Activated T-helper 17 cell treated with anti-CD3 and anti-CD28 coated beads, Interleukin-2, amount 50 U/mL, for 72 hours (primary cell): Measurements from ENCODE around the gene NXPH3. TPM values are rescaled to one million over a fixed set of nuclear protein-coding genes. Genes with fewer than 3 reads are reported as not detected.

ENCODE experiments used
- ATAC-seq: fragments of 150-1000 bp; cut with Tn5 transposase; replicated peaks from 2 replicates; pipeline ENCODE4 v1.10.0; 2021; ENCODE audit warnings: mild to moderate bottlenecking, moderate library complexity
- H3K27ac Mint-ChIP-seq: one replicate; pipeline ENCODE4 v1.8.0; 2022; ENCODE audit warnings: mixed read lengths
- H3K27me3 Mint-ChIP-seq: one replicate; pipeline ENCODE4 v1.8.0; 2022; ENCODE audit warnings: mixed read lengths
- H3K36me3 Mint-ChIP-seq: one replicate; pipeline ENCODE4 v1.8.0; 2022; ENCODE audit warnings: low read depth, mild to moderate bottlenecking, mixed read lengths
- H3K4me1 Mint-ChIP-seq: one replicate; pipeline ENCODE4 v1.8.0; 2022; ENCODE audit warnings: mixed read lengths
- H3K4me3 Mint-ChIP-seq: one replicate; pipeline ENCODE4 v1.8.0; 2022; ENCODE audit warnings: mild to moderate bottlenecking, mixed read lengths
- H3K9me3 Mint-ChIP-seq: one replicate; pipeline ENCODE4 v1.8.0; 2022; ENCODE audit warnings: mixed read lengths
- total RNA-seq, 2 donors: library from RNA; stranded (reverse); gene quantifications; one replicate each; pipeline ENCODE4 v1.2.3, GENCODE V29; 2022

NXPH3 gene
- total RNA-seq, 2 donors from 2014 or later, result not detected

GRCh38 chr17:49587366-49588073, 11.8 kb downstream of the NXPH3 start:
- Mint-ChIP-seq H3K4me3 (no peak overlapping the region), H3K4me1 (peaks cover 7% of the 10 kb centered on the region)
- no peak for ATAC-seq

GRCh38 chr17:49588312-49588711, 12.6 kb downstream of the NXPH3 start:
- Mint-ChIP-seq H3K4me1 (peaks cover 7% of the 10 kb centered on the region), H3K36me3 (peaks cover 12% of the 10 kb centered on the region), H3K27me3 (no peaks in the 10 kb centered on the region), H3K27ac (no peak overlapping the region), H3K4me3 (no peak overlapping the region), H3K9me3 (no peaks in the 10 kb centered on the region)
- ATAC-seq, result no peak

More at GRCh38 chr17:49587366-49588073, 11.8 kb downstream of the NXPH3 start:
- Mint-ChIP-seq H3K27me3 (no peaks in the 10 kb centered on the region), H3K27ac (no peak overlapping the region), H3K9me3 (no peaks in the 10 kb centered on the region), H3K36me3 (peaks cover 7% of the 10 kb centered on the region)

DNA sequence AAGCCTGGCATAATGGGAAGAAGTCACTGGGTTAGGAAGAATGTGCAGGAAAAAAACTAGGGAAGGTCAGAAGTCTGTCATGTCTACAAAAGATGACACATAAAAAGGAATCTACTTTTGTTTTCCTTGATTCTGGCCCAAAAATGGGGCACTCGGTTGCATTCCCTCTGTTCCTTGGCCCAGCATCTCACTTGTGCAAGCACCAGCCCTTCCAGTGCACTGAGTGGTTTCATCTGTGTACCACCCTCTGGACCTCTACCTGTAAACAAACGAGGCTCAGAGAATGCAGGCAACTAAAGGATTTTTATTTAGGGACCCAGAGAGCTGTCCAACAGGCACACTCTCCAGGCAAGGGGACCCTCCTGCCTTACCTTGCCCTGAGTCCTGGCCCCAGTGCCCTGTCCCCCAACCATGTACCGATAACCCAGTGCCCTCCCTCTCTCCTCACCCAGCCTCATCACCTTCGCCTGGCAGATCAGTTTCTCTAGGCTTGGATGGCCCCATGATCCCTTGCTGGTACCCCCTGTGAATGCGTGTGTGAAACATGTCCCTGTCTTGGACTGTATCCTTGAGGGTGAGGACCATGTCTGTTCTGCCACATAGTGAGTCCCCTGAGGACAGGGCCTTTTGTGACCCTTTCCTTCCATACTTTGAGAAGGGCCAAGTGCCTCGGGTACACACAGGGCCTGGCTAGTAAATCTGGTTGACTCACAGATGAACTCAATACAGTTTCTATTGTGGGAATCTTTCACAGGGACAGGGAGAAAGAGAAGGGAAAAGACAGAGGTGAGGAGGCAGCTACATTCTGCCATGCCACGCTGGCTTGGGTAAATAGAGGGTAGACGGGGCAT, 13.3 kb downstream of the NXPH3 start:
- no peaks in the 10 kb centered on the region for H3K9me3 Mint-ChIP-seq
- H3K27ac Mint-ChIP-seq, result peak overlapping the region; percentile 65
- no peak for ATAC-seq
- peaks cover 12% of the 10 kb centered on the region for H3K36me3 Mint-ChIP-seq
- no peak overlapping the region for H3K4me3 Mint-ChIP-seq
- no peaks in the 10 kb centered on the region for H3K27me3 Mint-ChIP-seq
- peaks cover 7% of the 10 kb centered on the region for H3K4me1 Mint-ChIP-seq

DNA sequence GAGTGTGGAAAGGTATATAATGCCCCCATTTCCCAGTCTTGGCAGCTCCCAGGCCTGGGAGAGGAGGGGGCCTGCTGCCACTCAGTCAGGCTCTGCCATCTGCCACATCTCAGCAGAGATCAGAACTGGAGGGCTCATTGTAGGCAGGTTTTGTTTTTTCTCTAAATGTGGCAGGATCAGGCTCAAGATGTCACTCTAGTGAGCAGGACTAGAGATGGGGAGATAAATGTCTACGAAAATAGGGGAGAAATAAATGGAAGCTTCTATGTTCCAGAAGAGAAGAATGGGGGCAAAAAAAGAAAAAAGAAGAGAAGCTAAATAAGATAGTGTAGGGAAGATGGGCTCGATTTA, 13.9 kb downstream of the NXPH3 start:
- H3K27ac Mint-ChIP-seq, result peak overlapping the region; percentile 65
- H3K27me3 Mint-ChIP-seq, result no peaks in the 10 kb centered on the region
- H3K36me3 Mint-ChIP-seq, result peaks cover 12% of the 10 kb centered on the region
- no peak for ATAC-seq
- H3K4me1 Mint-ChIP-seq, result peaks cover 7% of the 10 kb centered on the region
- H3K4me3 Mint-ChIP-seq, result no peak overlapping the region
- no peaks in the 10 kb centered on the region for H3K9me3 Mint-ChIP-seq

DNA sequence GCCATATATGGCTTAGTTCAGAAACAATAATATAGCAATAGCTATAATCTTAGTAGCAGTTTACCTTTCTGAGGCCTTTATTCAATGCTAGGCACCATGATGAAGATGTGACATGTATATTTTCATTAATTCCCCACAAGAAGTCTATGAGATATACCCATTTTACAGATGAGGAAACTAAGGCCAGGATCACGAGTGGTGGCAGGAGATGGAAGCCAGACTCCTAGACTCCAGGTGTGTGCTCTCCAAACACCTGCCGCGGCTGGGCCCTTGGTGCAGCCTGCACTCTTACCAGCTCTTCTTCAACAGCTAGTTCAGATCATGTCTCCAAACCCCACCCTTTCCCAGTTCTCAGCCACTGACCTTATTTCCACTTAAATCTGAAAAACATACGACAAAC, 15.2 kb downstream of the NXPH3 start:
- no peak overlapping the region for H3K4me3 Mint-ChIP-seq
- peak overlapping the region; percentile 1 for H3K27ac Mint-ChIP-seq
- H3K9me3 Mint-ChIP-seq, result no peaks in the 10 kb centered on the region
- no peak for ATAC-seq
- H3K4me1 Mint-ChIP-seq, result peaks cover 7% of the 10 kb centered on the region
- peaks cover 21% of the 10 kb centered on the region for H3K36me3 Mint-ChIP-seq
- H3K27me3 Mint-ChIP-seq, result no peaks in the 10 kb centered on the region

- Mint-ChIP-seq H3K36me3 (peaks cover 34% of the 10 kb centered on the region), H3K4me1 (peaks cover 7% of the 10 kb centered on the region), H3K4me3 (no peak overlapping the region), H3K27ac (peak overlapping the region; percentile 1), H3K27me3 (no peaks in the 10 kb centered on the region), H3K9me3 (no peaks in the 10 kb centered on the region)
- no peak for ATAC-seq
These were observed 16.6 kb downstream of the NXPH3 start for GRCh38 chr17:49592263-49592662.

GRCh38 chr17:49595328-49595727, 19.7 kb downstream of the NXPH3 start:
- Mint-ChIP-seq H3K27ac (no peak overlapping the region), H3K27me3 (no peaks in the 10 kb centered on the region)
- no peak for ATAC-seq

DNA sequence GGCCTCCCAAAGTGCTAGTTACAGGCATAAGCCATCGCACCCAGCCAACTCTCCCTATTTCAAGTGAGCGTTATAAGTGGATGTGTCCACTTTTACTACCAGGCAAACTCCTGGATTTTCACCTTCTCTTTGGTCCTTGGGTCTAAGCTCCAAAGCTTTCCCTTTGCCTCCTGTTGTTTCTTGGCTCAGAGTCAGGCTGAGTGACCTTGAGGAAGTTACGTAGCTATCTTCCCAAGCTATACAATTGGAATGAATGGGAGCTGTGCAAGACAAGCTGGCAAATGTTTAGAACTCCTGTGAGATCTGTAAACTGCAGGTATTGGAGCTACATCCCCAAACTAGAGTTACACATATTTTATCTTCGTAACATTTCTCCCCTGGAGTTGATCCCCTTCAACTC, 20.3 kb downstream of the NXPH3 start:
- Mint-ChIP-seq H3K4me3 (no peak overlapping the region), H3K4me1 (no peaks in the 10 kb centered on the region), H3K36me3 (peaks cover 71% of the 10 kb centered on the region), H3K27me3 (no peaks in the 10 kb centered on the region), H3K9me3 (no peaks in the 10 kb centered on the region), H3K27ac (no peak overlapping the region)
- ATAC-seq, result no peak

More at GRCh38 chr17:49595328-49595727, 19.7 kb downstream of the NXPH3 start:
- Mint-ChIP-seq H3K4me3 (no peak overlapping the region), H3K9me3 (no peaks in the 10 kb centered on the region), H3K36me3 (peaks cover 65% of the 10 kb centered on the region), H3K4me1 (no peaks in the 10 kb centered on the region)

- H3K36me3 Mint-ChIP-seq, result peaks cover 74% of the 10 kb centered on the region
- H3K9me3 Mint-ChIP-seq, result no peaks in the 10 kb centered on the region
- H3K4me1 Mint-ChIP-seq, result no peaks in the 10 kb centered on the region
- no peak overlapping the region for H3K4me3 Mint-ChIP-seq
- H3K27ac Mint-ChIP-seq, result no peak overlapping the region
- no peaks in the 10 kb centered on the region for H3K27me3 Mint-ChIP-seq
- no peak for ATAC-seq
These were observed 21.1 kb downstream of the NXPH3 start for GRCh38 chr17:49596613-49597244.

DNA sequence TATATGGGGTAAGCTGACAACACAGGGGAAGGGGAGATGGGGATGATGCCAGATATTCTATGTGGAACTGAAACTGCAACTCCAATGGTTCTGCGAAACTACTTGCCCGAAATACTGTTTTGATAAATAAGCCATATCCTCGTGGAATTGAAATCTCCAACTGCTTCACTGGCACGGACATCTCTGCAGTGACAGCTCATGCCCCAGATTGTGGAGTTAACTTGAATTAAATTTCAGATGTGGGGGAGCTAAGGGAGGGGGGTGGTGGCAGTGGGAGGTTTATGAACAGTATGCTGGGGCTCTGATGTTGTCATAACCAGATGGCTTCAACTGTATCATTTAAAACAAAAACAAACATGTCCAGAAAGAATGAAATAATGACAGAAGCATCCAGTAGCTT, 21.8 kb downstream of the NXPH3 start:
- ATAC-seq, result no peak
- Mint-ChIP-seq H3K36me3 (peaks cover 80% of the 10 kb centered on the region), H3K4me3 (no peak overlapping the region), H3K9me3 (no peaks in the 10 kb centered on the region), H3K27me3 (no peaks in the 10 kb centered on the region), H3K27ac (no peak overlapping the region), H3K4me1 (no peaks in the 10 kb centered on the region)

GRCh38 chr17:49597928-49598655, 22.4 kb downstream of the NXPH3 start:
- ATAC-seq, result no peak
- Mint-ChIP-seq H3K27me3 (no peaks in the 10 kb centered on the region), H3K9me3 (no peaks in the 10 kb centered on the region), H3K4me3 (no peak overlapping the region), H3K27ac (no peak overlapping the region), H3K36me3 (peaks cover 81% of the 10 kb centered on the region), H3K4me1 (no peaks in the 10 kb centered on the region)

- Mint-ChIP-seq H3K4me1 (no peaks in the 10 kb centered on the region), H3K27me3 (no peaks in the 10 kb centered on the region), H3K9me3 (no peaks in the 10 kb centered on the region), H3K4me3 (no peak overlapping the region), H3K36me3 (peaks cover 89% of the 10 kb centered on the region), H3K27ac (no peak overlapping the region)
- ATAC-seq, result no peak
These were observed 23.2 kb downstream of the NXPH3 start for GRCh38 chr17:49598918-49599317.

DNA sequence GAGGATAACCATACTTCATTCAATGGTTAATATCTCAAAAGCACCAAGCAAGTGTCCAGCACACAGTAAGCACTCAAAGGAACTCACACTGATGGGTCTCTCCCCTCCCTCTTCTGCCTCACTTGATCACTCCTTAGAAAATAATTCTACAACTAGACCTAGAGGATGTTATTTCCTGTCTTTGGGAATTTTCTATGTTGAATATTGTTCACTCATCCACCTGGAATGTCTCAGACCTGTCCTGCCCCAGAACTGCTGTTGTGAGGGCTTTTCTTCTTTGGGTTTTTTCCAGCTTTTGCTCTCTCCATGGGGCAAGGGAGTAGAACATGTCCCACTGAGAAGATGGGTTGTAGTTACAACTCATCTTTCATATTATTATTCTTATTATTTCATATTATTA, 25.3 kb downstream of the NXPH3 start:
- no peaks in the 10 kb centered on the region for H3K4me1 Mint-ChIP-seq
- no peak for ATAC-seq
- no peak overlapping the region for H3K27ac Mint-ChIP-seq
- no peak overlapping the region for H3K4me3 Mint-ChIP-seq
- H3K27me3 Mint-ChIP-seq, result no peaks in the 10 kb centered on the region
- peaks cover 96% of the 10 kb centered on the region for H3K36me3 Mint-ChIP-seq
- H3K9me3 Mint-ChIP-seq, result no peaks in the 10 kb centered on the region

GRCh38 chr17:49602783-49603182, 27.1 kb downstream of the NXPH3 start:
- Mint-ChIP-seq H3K9me3 (no peaks in the 10 kb centered on the region), H3K36me3 (peaks cover 95% of the 10 kb centered on the region), H3K27ac (peak overlapping the region; percentile 65), H3K27me3 (no peaks in the 10 kb centered on the region), H3K4me1 (no peaks in the 10 kb centered on the region), H3K4me3 (no peak overlapping the region)
- no peak for ATAC-seq
